Thyroid gland (tissue), 4 donors: ENCODE measurements around the gene LSAMP.

Experiments
- CTCF ChIP-seq, 6 experiments: fragments of 200-600 bp in 3 of 6; fragments of 450-650 bp in 3 of 6; sonication (generic) in 3 of 6; IDR thresholded peaks; one replicate each; pipeline ENCODE4 v1.5.1; 2016 to 2019; ENCODE audit warnings: antibody characterized with exemption in 6 of 6, mild to moderate bottlenecking in 2 of 6, inconsistent platforms in 1 of 6, moderate library complexity in 1 of 6
- POLR2A ChIP-seq, 2 donors: fragments of 450-650 bp; IDR thresholded peaks; one replicate each; pipeline ENCODE4 v1.6.1; 2017; ENCODE audit warnings: antibody characterized with exemption in 2 of 2, mild to moderate bottlenecking in 2 of 2, moderate library complexity in 1 of 2

GRCh38 chr3:116241677-116242076, 203.6 kb downstream of the LSAMP start:
- TF ChIP-seq POLR2A (IDR thresholded peaks at IDR 0.05) (no peak), CTCF (IDR thresholded peaks at IDR 0.05) (no peak)
